Activated CD8-positive, alpha-beta memory T cell treated with anti-CD3 and anti-CD28 coated beads for 1 hour (primary cell): ENCODE data around the gene RABGAP1.

Source experiments
- DNase-seq, 2 donors: peaks; one replicate each; pipeline ENCODE4 v3.0.0-alpha.2; 2020; ENCODE audit warnings: low read depth in 1 of 2; ENCODE audit errors: extremely low read depth in 1 of 2

The RABGAP1 gene

GRCh38 chr9:122944960-122945888 is 4.4 kb downstream of the RABGAP1 start:
- no peak for DNase-seq

DNA sequence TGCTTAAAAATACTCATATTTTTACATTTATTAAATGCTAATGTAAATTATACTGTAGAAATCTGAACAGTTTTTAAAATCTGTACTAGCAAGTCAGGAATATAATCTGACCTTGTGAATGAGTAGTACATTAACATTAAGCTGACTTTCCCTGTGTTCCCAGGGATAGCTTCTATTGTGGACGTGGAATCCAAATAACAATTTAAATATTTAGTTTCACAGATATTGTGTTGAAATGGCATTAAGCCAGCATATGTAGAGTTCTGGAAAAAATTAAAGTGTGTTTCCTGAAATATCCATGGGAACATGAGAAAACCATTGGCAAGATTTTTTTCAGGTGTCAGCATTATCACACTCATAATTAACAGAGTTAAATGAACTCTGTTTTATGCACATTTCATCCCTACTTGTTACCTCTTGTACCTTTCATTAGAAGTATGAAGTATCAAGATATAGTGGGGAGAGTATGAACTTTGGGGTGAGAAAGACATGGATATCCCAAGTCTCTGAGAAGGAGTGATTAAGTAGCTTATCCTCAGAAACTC is 5.7 kb downstream of the RABGAP1 start:
- no peak for DNase-seq

- no peak for DNase-seq
These were observed 7.5 kb downstream of the RABGAP1 start for GRCh38 chr9:122948313-122948712.

GRCh38 chr9:122949696-122950095 is 8.9 kb downstream of the RABGAP1 start:
- DNase-seq = no peak

DNA sequence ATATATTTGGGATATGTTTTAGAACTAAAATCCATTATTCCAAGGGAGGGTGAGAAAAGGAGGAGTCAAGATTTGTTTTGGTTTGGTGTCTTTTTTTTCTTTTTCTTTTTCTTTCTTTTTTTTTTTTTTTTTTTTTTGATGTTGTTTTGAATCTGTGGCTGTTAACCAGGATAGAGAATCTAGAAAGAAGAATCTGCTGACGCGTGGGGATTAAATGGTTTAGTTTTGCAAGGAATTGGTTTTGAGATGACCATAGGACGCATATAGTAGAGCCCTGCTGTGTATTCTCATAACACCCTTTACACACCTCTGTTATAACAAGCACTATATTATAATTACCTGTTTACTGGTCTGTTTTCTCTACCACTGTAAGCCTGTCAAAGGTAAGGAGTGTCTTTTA is 9.4 kb downstream of the RABGAP1 start:
- DNase-seq = no peak

GRCh38 chr9:122951056-122951455 is 10.2 kb downstream of the RABGAP1 start:
- no peak for DNase-seq

GRCh38 chr9:122954253-122954691 is 13.5 kb downstream of the RABGAP1 start:
- DNase-seq = no peak

GRCh38 chr9:122955961-122956360 is 15.1 kb downstream of the RABGAP1 start:
- no peak for DNase-seq

- no peak for DNase-seq
These were observed 20.3 kb downstream of the RABGAP1 start for GRCh38 chr9:122961139-122961538.

DNA sequence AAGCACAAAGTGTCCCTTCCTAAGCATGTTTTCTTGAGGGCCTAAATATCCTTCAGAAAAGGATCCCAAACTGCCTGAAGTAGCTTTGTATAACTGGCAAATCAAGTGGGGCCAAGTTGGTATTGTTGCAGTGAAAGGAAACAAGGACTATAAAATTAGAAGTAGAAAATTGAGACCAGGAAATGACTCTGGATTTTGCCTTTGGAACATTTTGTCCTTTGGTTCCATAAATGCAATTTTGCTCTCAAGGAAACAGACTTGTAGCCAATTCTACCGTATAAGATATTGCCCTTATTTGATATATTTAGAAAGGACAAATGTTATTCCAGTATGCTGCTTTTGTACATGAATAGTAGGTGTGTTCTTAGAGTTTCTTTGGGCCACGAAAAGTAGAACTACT is 34.4 kb downstream of the RABGAP1 start:
- DNase-seq = no peak

DNA sequence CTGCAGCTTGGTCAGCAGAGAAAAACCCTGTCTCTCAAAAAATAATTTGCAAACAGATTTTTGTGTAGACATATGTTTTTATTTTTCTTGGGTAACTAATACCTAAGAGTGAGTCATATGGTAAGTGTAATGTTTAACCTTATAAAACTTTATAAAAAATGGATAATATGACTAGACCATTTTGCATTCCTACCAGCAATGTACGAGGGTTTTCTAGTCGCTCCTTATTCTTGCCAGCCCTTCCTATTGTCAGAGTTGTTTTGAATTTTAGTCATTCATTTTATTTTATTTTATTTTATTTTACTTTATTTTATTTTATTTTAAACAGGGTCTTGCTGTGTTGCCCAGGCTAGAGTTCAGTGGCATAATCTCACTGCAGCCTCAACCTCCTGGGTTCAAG is 37.8 kb downstream of the RABGAP1 start:
- no peak for DNase-seq

- DNase-seq = no peak
These were observed 45.2 kb downstream of the RABGAP1 start for GRCh38 chr9:122986010-122986409.

DNA sequence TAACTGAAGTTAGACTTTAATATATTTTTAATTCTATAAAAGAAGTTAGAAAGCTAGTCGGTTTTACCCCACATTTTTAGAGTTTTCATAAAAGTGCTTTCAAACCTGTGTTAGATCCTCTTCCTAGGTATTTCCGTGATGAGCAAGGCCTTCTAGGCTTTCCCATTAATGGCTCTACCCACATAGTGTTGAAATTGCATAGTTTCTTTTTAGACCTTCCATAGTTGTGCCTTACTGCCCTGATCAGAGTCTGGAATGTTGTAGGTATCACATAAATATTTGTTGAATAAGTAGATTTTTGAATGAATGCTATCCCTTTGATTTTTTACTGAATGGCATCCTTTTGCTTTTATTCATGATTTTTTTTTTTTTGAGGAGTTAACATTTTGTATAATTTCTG is 47.3 kb downstream of the RABGAP1 start:
- no peak for DNase-seq

GRCh38 chr9:122988920-122989621 is 48.3 kb downstream of the RABGAP1 start:
- no peak for DNase-seq

DNA sequence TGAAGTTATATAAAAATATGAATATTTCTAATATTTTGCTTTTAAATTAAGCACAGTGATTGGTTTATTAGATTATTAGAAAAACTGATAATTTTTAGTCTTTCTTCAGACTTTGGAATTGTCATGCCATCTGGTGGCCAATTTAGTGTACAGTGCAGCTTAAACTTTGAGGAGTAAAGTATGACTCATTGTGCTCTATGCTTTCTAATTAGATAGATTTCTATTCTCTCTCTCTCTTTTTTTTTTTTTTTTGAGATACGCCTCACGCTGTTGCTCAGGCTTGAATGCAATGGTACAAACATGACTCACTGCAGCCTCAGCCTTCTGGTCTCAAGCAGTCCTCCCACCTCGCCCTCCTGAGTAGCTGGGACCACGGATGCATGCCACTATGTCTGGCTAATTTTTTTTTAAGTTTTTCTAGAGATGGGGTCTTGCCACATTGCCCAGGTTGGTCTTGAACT is 50.6 kb downstream of the RABGAP1 start:
- DNase-seq = no peak

GRCh38 chr9:122996586-122996985 is 55.8 kb downstream of the RABGAP1 start:
- DNase-seq = no peak

DNA sequence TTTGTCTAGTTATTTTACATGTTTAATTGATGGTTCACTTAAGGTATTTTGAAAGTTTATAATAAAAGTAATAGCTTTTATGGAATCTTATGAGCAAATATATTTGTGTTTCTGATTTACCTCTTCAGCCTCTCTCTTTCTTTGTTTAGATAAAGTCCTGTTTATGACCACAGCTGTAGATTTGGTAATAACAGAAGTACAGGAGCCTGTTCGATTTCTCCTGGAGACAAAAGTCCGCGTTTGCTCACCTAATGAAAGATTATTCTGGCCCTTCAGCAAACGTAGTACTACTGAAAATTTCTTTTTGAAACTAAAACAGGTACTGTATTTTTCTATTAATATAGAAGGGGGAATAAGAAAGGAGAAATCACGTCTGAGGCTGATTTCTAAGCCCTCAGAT is 57.6 kb downstream of the RABGAP1 start:
- DNase-seq = no peak

GRCh38 chr9:123000371-123001068 is 59.7 kb downstream of the RABGAP1 start:
- no peak for DNase-seq

DNA sequence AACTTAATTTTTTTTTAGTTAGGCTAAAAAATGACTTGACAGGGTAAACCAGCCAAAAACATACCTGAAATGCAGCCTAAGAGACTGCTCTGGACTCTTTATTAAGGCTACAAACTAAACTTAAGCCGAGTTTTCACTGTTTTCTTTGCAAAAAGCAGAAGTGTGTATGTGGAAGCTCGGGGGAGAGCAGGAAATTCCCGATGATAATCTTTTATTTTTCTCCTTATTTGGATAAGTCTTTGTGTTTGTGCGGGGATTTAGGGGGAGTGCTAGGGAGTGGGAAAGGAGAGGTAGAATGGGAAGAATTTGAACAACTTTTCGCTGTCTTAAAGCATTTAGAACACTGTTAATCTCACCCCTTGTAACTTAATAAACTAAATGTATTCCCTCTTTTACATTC is 61.9 kb downstream of the RABGAP1 start:
- no peak for DNase-seq

GRCh38 chr9:123003466-123003865 is 62.6 kb downstream of the RABGAP1 start:
- no peak for DNase-seq

- no peak for DNase-seq
These were observed 65.1 kb downstream of the RABGAP1 start for GRCh38 chr9:123005964-123006363.
